Fibroblast of lung (primary cell): Measurements from ENCODE around the gene IMMP1L.

ENCODE experiments used
- CTCF ChIP-seq, 2 donors: IDR thresholded peaks in 1 of 2; conservative IDR thresholded peaks in 1 of 2; 1 replicate in 1 of 2; 2 replicates in 1 of 2; pipeline ENCODE4 v1.5.1; 2011 to 2012; ENCODE audit warnings: low read length in 2 of 2, control low read depth in 1 of 2, inconsistent platforms in 1 of 2, low read depth in 1 of 2, mild to moderate bottlenecking in 1 of 2
- EZH2 ChIP-seq: IDR thresholded peaks from 2 replicates; pipeline ENCODE4 v1.5.1; 2012; ENCODE audit warnings: low read length, control low read depth, mild to moderate bottlenecking; ENCODE audit errors: missing control alignments

DNA sequence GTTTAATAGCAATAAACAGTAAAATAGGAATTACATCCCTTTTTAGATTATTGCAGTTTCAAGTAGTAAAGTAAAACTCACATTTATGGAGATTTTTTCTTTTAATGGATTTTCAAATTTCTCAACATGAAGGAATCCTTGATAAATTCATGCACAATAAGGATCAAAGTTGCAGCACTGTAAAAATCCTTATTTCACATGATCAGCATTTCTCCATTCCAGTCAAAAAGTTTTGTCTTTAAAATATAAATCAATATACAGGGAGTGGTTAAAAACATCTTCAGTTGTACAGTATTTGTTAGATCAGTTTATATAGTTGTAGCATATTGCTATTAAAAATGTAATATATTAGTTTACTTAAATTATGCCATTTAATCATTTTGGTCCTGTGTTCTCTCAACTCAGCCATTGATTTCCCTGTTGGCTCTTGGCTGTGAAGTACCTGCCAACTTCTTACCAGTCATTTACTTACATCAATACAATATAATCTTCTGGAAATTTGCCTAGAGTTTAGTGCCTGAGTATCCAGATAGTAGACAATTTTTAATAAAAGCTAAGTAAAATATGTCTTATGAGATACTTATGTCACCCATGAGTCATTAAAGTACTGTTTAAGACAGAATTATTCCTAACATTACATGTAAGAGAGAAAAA, 12.2 kb upstream of the IMMP1L start:
- TF ChIP-seq CTCF (conservative IDR thresholded peaks at IDR 0.05 in 1 of 2, IDR thresholded peaks at IDR 0.05 in 1 of 2; ENCODE audit: low read depth in 1 of 2, low read length in 2 of 2) (no peak), EZH2 (no peak)
